HT1080 (cell line): ENCODE data around the gene TYMP. TPM values are rescaled to one million over a fixed set of nuclear protein-coding genes. Genes with fewer than 3 reads are reported as not detected.
A peak's percentile ranks its signal among the peaks of the same experiment; 100 is the strongest.

Experiments
- DNase-seq: peaks from one replicate; pipeline ENCODE4 v3.0.0-alpha.2; 2015; ENCODE audit warnings: low read depth
- total RNA-seq: library from RNA; depleted of rRNA; stranded (reverse); fragments of >200 nt; shearing (Covaris generic); gene quantifications from 2 replicates; pipeline ENCODE4 v1.2.3, GENCODE V29; 2014

Gene TYMP
- total RNA-seq, 1 experiment from 2014 or later: 2.1 TPM

GRCh38 chr22:50563413-50564160, 33.8 kb upstream of the TYMP start:
- no peak for DNase-seq

GRCh38 chr22:50562523-50563412, 33.0 kb upstream of the TYMP start, which contains the start of gene SYCE3:
Gene SYCE3, minus strand, starts transcription at chr22:50562919. Its CDS starts 6,514 bp downstream, at chr22:50556405.
- peak; percentile 88 for DNase-seq

GRCh38 chr22:50561401-50562358, 31.9 kb upstream of the TYMP start:
- no peak for DNase-seq

GRCh38 chr22:50560034-50560433, 30.2 kb upstream of the TYMP start:
- no peak for DNase-seq

- no peak for DNase-seq
Observed at GRCh38 chr22:50556703-50557102, 26.9 kb upstream of the TYMP start.

- no peak for DNase-seq
Observed at GRCh38 chr22:50553310-50553709, 23.5 kb upstream of the TYMP start.

GRCh38 chr22:50551160-50551752, 21.4 kb upstream of the TYMP start:
- no peak for DNase-seq

GRCh38 chr22:50550395-50550794, 20.6 kb upstream of the TYMP start:
- no peak for DNase-seq

- no peak for DNase-seq
Observed at GRCh38 chr22:50548921-50549790, 19.3 kb upstream of the TYMP start.

GRCh38 chr22:50548040-50548920, 18.5 kb upstream of the TYMP start:
- no peak for DNase-seq

- no peak for DNase-seq
Observed at GRCh38 chr22:50547263-50547985, 17.6 kb upstream of the TYMP start.

GRCh38 chr22:50546326-50547262, 16.8 kb upstream of the TYMP start:
- no peak for DNase-seq

GRCh38 chr22:50545522-50546325, 15.9 kb upstream of the TYMP start, which contains the start of gene KLHDC7B:
Gene KLHDC7B, plus strand, starts transcription at chr22:50545899. Its CDS starts 345 bp downstream, at chr22:50546244.
- no peak for DNase-seq

- no peak for DNase-seq
Observed at GRCh38 chr22:50544746-50545253, 15.0 kb upstream of the TYMP start.

- no peak for DNase-seq
Observed at GRCh38 chr22:50544078-50544745, 14.4 kb upstream of the TYMP start.
